ENCODE results near the gene SLC22A8. TPM values are rescaled to one million over a fixed set of nuclear protein-coding genes. Genes with fewer than 3 reads are reported as not detected.

Gene SLC22A8
- total and polyA plus RNA-seq, 10 of the 15 experiments (the other 5 are each of a cell fraction or from before 2014, with no cell fraction given) = not detected

- Histone ChIP-seq H3K79me2 (ENCODE audit: control insufficient read depth, insufficient read depth, low read length) (no peaks in the 10 kb centered on the region), H3K4me1 (ENCODE audit: control insufficient read depth, insufficient read depth, low read length) (no peaks in the 10 kb centered on the region), H3K27me3 (replicated peaks in 1 of 2; ENCODE audit: control insufficient read depth in 2 of 2, insufficient read depth in 2 of 2, low read length in 1 of 2) (peaks cover 0 to 2% of the 10 kb centered on the region in 2 experiments; a peak in 2 of 4 replicates), H4K20me1 (ENCODE audit: control insufficient read depth, insufficient read depth) (no peaks in the 10 kb centered on the region), H3K4me2 (ENCODE audit: control insufficient read depth, insufficient read depth) (no peak overlapping the region), H2AFZ (ENCODE audit: control insufficient read depth, low read depth, low read length) (no peak overlapping the region), H3K4me3 (no peak overlapping the region), H3K9me3 (replicated peaks; ENCODE audit: control insufficient read depth, insufficient read depth, low read length) (no peaks in the 10 kb centered on the region), H3K27ac (ENCODE audit: control insufficient read depth, insufficient read depth) (no peak overlapping the region), H3K36me3 (ENCODE audit: control insufficient read depth in 2 of 2, insufficient read depth in 2 of 2, low read length in 1 of 2) (no peaks in the 10 kb centered on the region), H3K9ac (ENCODE audit: control insufficient read depth, insufficient read depth, low read length) (no peak overlapping the region)
- POLR2A ChIA-PET = no interaction called here
- RAD21 ChIA-PET (ENCODE audit: unreplicated experiment) = no interaction called here
- no TSS peak for BruUV-seq (replicated peaks)
- FAIRE-seq (no peak), DNase-seq (ENCODE audit: low read depth, low spot score) (no peak), ATAC-seq (no peak)
- intact Hi-C loops (cut with micrococcal nuclease; ENCODE audit: unreplicated experiment) (no loop called here), in situ Hi-C loops (cut with MboI) (no loop called here)
- WGBS (ENCODE audit: insufficient coverage, insufficient replicate concordance, low lambda C conversion rate, missing lambda C conversion rate) = 45% methylated on average over 3 of the region's 3 CpGs
- SMC1A ChIA-PET (ENCODE audit: uncharacterized antibody, unreplicated experiment) = no interaction called here
- CTCF ChIA-PET = no interaction called here
- TF ChIP-seq SIN3A (IDR thresholded peaks at IDR 0.05; ENCODE audit: low read depth, low read length) (no peak), ZNF622 (IDR thresholded peaks at IDR 0.05) (no peak), BCLAF1 (IDR thresholded peaks at IDR 0.05) (no peak), HSF1 (IDR thresholded peaks at IDR 0.05; ENCODE audit: low read depth, low read length) (no peak), RELB (IDR thresholded peaks at IDR 0.05; ENCODE audit: low read depth) (no peak), CTCF (IDR thresholded peaks at IDR 0.05 in 2 of 3, conservative IDR thresholded peaks at IDR 0.05 in 1 of 3; ENCODE audit: control insufficient read depth in 2 of 3, extremely low read depth in 1 of 3, insufficient read depth in 1 of 3, low read depth in 3 of 3, low read length in 3 of 3) (no peak), POLR2AphosphoS5 (IDR thresholded peaks at IDR 0.05; ENCODE audit: low read length) (no peak), ZBTB11 (CRISPR knock-in tag; IDR thresholded peaks at IDR 0.05) (no peak), JUND (IDR thresholded peaks at IDR 0.05; ENCODE audit: low read depth, low read length) (no peak)
Observed at GRCh38 chr11:62985041-62985750, 30.4 kb downstream of the SLC22A8 start.
